CD4-positive, alpha-beta T cell (primary cell): ENCODE measurements around the gene DRC3. TPM values are rescaled to one million over a fixed set of nuclear protein-coding genes. Genes with fewer than 3 reads are reported as not detected.

Experiments used
- ATAC-seq: fragments of 200-7000 bp; cut with Tn5 transposase; one replicate; pipeline ENCODE4 v1.10.0; 2022; ENCODE audit warnings: mild to moderate bottlenecking; ENCODE audit not compliant: poor library complexity
- CTCF ChIA-PET: fragments of 350-600 bp; sonication (Branson Sonifier 250); formaldehyde crosslinking; loops from one replicate; lab custom pipeline; 2021; ENCODE audit warnings: antibody characterized with exemption, inconsistent platforms; lab: Charles Lee
- POLR2A ChIA-PET: fragments of 350-600 bp; sonication (Branson Sonifier 250); formaldehyde crosslinking; loops from one replicate; lab custom pipeline; 2021; ENCODE audit warnings: antibody characterized with exemption, inconsistent platforms; lab: Charles Lee
- DNase-seq, 14 experiments: peaks; one replicate each; pipeline ENCODE4 v3.0.0-alpha.2; 2013 to 2020; ENCODE audit warnings: mixed read lengths in 2 of 14
- H3K27ac ChIP-seq, 2 donors: one replicate each; pipeline versions ENCODE4 v1.5.1 to v1.7.0; 2013; ENCODE audit warnings: low read length in 2 of 2, low read depth in 1 of 2, mild to moderate bottlenecking in 1 of 2
- H3K27me3 ChIP-seq, 2 experiments: 1 replicate in 1 of 2; 2 replicates in 1 of 2; pipeline versions ENCODE4 v1.6.1 to v1.7.0; 2013; ENCODE audit warnings: low read length in 2 of 2, control low read depth in 1 of 2, mild to moderate bottlenecking in 1 of 2, moderate library complexity in 1 of 2; ENCODE audit not compliant: insufficient read depth in 2 of 2, control insufficient read depth in 1 of 2
- H3K36me3 ChIP-seq: one replicate; pipeline ENCODE4 v1.6.1; 2013; ENCODE audit warnings: low read length, control low read depth; ENCODE audit not compliant: insufficient read depth
- H3K4me1 ChIP-seq: one replicate; pipeline ENCODE4 v1.6.1; 2013; ENCODE audit warnings: low read length, control low read depth; ENCODE audit not compliant: insufficient read depth
- H3K4me3 ChIP-seq: one replicate; pipeline ENCODE4 v1.5.1; 2013; ENCODE audit warnings: mild to moderate bottlenecking, low read length, moderate library complexity
- H3K9me3 ChIP-seq, 2 experiments: 1 replicate in 1 of 2; 2 replicates in 1 of 2; pipeline versions ENCODE4 v1.6.1 to v1.7.0; 2013; ENCODE audit warnings: low read length in 2 of 2, mild to moderate bottlenecking in 2 of 2, control low read depth in 1 of 2, moderate library complexity in 1 of 2; ENCODE audit not compliant: control insufficient read depth in 1 of 2, insufficient read depth in 1 of 2
- H3K27ac Mint-ChIP-seq: one replicate; pipeline ENCODE4 v1.8.0; 2020; ENCODE audit warnings: mixed read lengths
- H3K27me3 Mint-ChIP-seq: one replicate; pipeline ENCODE4 v1.8.0; 2021; ENCODE audit warnings: mixed read lengths
- H3K36me3 Mint-ChIP-seq: one replicate; pipeline ENCODE4 v1.8.0; 2021; ENCODE audit warnings: low read depth, mixed read lengths
- H3K4me1 Mint-ChIP-seq: one replicate; pipeline ENCODE4 v1.8.0; 2021; ENCODE audit warnings: low read depth, mixed read lengths
- H3K4me3 Mint-ChIP-seq: one replicate; pipeline ENCODE4 v1.8.0; 2020; ENCODE audit warnings: mild to moderate bottlenecking, mixed read lengths
- H3K9me3 Mint-ChIP-seq: one replicate; pipeline ENCODE4 v1.8.0; 2020; ENCODE audit warnings: mixed read lengths
- CTCF ChIP-seq: fragments of 200-600 bp; IDR thresholded peaks from one replicate; pipeline ENCODE4 v1.8.0; 2022; ENCODE audit warnings: antibody characterized with exemption, mild to moderate bottlenecking
- intact Hi-C, 2 experiments: fragments of 100-400 bp; cut with DNase I in 1 of 2; cut with micrococcal nuclease in 1 of 2; formaldehyde crosslinking; loops; one replicate each; pipeline versions ENCODE4 v1.15.1 to v1.9.0; 2023 to 2025; cut with DNase I, micrococcal nuclease
- total RNA-seq, 174 experiments: library from RNA in 2 of 174; stranded (reverse) in 2 of 174; gene quantifications; one replicate each; pipeline ENCODE4 v1.2.3 and lab custom pipeline; 2021 to 2026

Gene DRC3
- total RNA-seq, 2 experiments from 2014 or later = 0.11 TPM; not detected in 1

GRCh38 chr17:17943281-17943984 is 29.2 kb upstream of the DRC3 start:
- H3K9me3 Mint-ChIP-seq = no peaks in the 10 kb centered on the region
- H3K36me3 ChIP-seq = no peaks in the 10 kb centered on the region
- H3K4me1 Mint-ChIP-seq = peaks cover 27% of the 10 kb centered on the region
- TF ChIP-seq CTCF = no peak
- ChIA-PET POLR2A (interaction anchor here (1.0 kb wide), 1 partner anchor 29 kb away, joined by 3 read pairs; the partner anchor contains the start of genes DRC3 and TOM1L2), CTCF (interaction anchor here (2.5 kb wide), 1 partner anchor 15 kb away, joined by 6 read pairs; no protein-coding TSS in a partner anchor)
- no peaks in the 10 kb centered on the region for H3K27me3 Mint-ChIP-seq
- DNase-seq (no peak), ATAC-seq (no peak)
- no peak overlapping the region for H3K27ac ChIP-seq
- intact Hi-C loops = loop anchor here in 1 of 2 experiments (5.0 kb wide), 1 partner anchor 69 kb away; no protein-coding TSS in a partner anchor
- H3K9me3 ChIP-seq = no peaks in the 10 kb centered on the region
- no peaks in the 10 kb centered on the region for H3K36me3 Mint-ChIP-seq
- no peaks in the 10 kb centered on the region for H3K27me3 ChIP-seq
- H3K27ac Mint-ChIP-seq = no peak overlapping the region
- no peak overlapping the region for H3K4me3 Mint-ChIP-seq
- H3K4me1 ChIP-seq = peaks cover 9% of the 10 kb centered on the region
- no peak overlapping the region for H3K4me3 ChIP-seq

GRCh38 chr17:17944242-17944641 is 28.4 kb upstream of the DRC3 start:
- Mint-ChIP-seq H3K36me3 (peaks cover 5% of the 10 kb centered on the region), H3K9me3 (no peaks in the 10 kb centered on the region), H3K27me3 (no peaks in the 10 kb centered on the region), H3K4me1 (peaks cover 28% of the 10 kb centered on the region), H3K4me3 (no peak overlapping the region), H3K27ac (no peak overlapping the region)
- Histone ChIP-seq H3K4me3 (no peak overlapping the region), H3K9me3 (no peaks in the 10 kb centered on the region), H3K27ac (no peak overlapping the region), H3K4me1 (peaks cover 11% of the 10 kb centered on the region), H3K36me3 (no peaks in the 10 kb centered on the region), H3K27me3 (no peaks in the 10 kb centered on the region)
- CTCF ChIA-PET = interaction anchor here (2.5 kb wide), 1 partner anchor 16 kb away, joined by 6 read pairs; no protein-coding TSS in a partner anchor
- DNase-seq (no peak), ATAC-seq (no peak)
- no peak for TF ChIP-seq CTCF
- intact Hi-C loops = loop anchor here in 1 of 2 experiments (5.0 kb wide), 1 partner anchor 68 kb away; no protein-coding TSS in a partner anchor
- POLR2A ChIA-PET = interaction anchor here (1.0 kb wide), 1 partner anchor 28 kb away, joined by 3 read pairs; the partner anchor contains the start of genes DRC3 and TOM1L2

GRCh38 chr17:17944743-17945142 is 27.9 kb upstream of the DRC3 start:
- no peak overlapping the region for H3K27ac Mint-ChIP-seq
- no peak for DNase-seq
- peaks cover 11% of the 10 kb centered on the region for H3K4me1 ChIP-seq
- no peak overlapping the region for H3K27ac ChIP-seq
- H3K9me3 Mint-ChIP-seq = no peaks in the 10 kb centered on the region
- H3K36me3 Mint-ChIP-seq = peaks cover 8% of the 10 kb centered on the region
- no peak for ATAC-seq
- POLR2A ChIA-PET = interaction anchor here (1.0 kb wide), 1 partner anchor 28 kb away, joined by 3 read pairs; the partner anchor contains the start of genes DRC3 and TOM1L2
- no peak overlapping the region for H3K4me3 ChIP-seq
- H3K9me3 ChIP-seq = no peaks in the 10 kb centered on the region
- H3K4me3 Mint-ChIP-seq = no peak overlapping the region
- CTCF ChIA-PET = interaction anchor here (2.5 kb wide), 1 partner anchor 17 kb away, joined by 6 read pairs; no protein-coding TSS in a partner anchor
- no peaks in the 10 kb centered on the region for H3K27me3 Mint-ChIP-seq
- no peaks in the 10 kb centered on the region for H3K36me3 ChIP-seq
- no peak for TF ChIP-seq CTCF
- intact Hi-C loops = loop anchor here in 1 of 2 experiments (5.0 kb wide), 1 partner anchor 68 kb away; no protein-coding TSS in a partner anchor
- peaks cover 30% of the 10 kb centered on the region for H3K4me1 Mint-ChIP-seq
- no peaks in the 10 kb centered on the region for H3K27me3 ChIP-seq
